GM21447 (cell line): ENCODE results near the gene DUOX2.

Experiments
- ATAC-seq: cut with Tn5 transposase; IDR thresholded peaks from one replicate; pipeline ENCODE4 v1.9.1; 2021; ENCODE audit not compliant: unreplicated experiment

DUOX2 gene

GRCh38 chr15:45114076-45114750 is at the start of gene DUOX2, which contains the start of gene DUOXA2:
DUOX2 (minus strand) TSS chr15:45114172; CDS start chr15:45113411, 761 bp downstream.
DUOXA2 (plus strand) TSS chr15:45114326; CDS start chr15:45114606, 280 bp downstream.
- no peak for ATAC-seq

GRCh38 chr15:45163508-45163856 is 49.5 kb upstream of the DUOX2 start:
- ATAC-seq, result no peak

DNA sequence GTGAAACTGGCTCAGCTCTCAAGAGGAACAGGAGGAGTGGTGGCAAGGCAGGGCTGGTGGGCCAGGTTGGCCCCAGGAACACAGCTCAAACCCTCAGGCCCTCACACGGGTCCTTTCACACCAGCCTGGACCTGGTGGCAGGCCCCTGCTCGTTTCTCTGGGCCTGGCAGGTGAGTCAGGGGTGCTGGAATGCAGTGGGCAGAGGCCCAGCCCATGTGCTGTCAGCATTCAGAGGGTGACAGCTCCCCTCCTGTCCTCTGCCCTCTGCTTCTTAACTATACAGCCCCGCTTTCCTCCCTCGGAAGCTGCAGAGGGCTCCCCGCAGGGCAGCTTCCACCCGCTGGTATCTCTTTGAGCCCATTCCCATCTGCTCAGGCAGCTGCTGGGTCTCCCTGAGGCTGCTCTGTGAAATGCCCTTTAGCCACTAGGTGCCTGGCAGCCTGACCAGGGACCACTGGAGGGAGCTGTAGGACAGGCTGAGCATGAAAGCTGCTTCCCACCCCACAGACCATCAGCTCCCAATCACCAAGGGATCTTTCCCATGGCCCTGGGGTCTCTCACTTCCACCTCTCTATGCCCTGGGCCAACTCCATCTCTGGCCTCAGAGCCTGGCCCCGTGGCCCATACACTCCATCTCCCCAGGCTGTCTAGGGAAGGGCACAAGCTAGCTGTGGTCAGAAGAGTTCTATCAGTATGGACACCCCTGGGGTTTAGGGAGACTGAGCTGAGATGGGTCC is 49.0 kb upstream of the DUOX2 start:
- ATAC-seq, result no peak

DNA sequence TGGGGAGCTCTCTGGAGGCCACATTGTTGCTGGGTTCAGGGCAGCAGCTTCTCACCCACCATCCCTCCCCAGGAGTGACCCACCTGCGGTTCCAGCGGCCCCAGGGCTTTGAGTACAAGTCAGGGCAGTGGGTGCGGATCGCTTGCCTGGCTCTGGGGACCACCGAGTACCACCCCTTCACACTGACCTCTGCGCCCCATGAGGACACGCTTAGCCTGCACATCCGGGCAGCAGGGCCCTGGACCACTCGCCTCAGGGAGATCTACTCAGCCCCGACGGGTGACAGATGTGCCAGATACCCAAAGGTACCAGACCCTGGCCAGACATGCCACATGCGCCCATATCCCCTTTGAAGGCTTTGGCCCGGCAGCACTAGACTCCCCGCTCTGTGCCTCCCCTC is 47.7 kb upstream of the DUOX2 start:
- no peak for ATAC-seq

DNA sequence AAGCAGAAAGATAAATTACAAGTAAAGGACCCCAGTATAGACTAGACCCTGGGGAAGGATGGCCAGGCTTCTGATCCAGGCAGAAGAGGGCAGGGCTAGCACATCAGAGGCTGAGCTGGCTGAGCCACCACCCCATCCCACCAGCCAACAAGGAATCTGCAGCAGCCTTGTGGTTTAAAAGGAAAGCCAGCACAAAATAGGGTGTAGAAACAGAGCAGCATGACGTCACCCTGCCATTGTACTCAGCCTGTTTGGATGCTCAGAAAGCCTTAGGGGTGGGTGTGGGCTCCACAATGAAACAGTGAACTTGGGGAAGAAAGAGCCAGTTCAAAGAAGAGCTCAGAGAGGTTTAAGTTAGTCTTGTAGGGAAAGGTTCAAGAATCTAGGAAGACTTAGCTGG is 44.0 kb upstream of the DUOX2 start:
- ATAC-seq, result no peak

GRCh38 chr15:45156744-45157455 is 42.9 kb upstream of the DUOX2 start:
- no peak for ATAC-seq

DNA sequence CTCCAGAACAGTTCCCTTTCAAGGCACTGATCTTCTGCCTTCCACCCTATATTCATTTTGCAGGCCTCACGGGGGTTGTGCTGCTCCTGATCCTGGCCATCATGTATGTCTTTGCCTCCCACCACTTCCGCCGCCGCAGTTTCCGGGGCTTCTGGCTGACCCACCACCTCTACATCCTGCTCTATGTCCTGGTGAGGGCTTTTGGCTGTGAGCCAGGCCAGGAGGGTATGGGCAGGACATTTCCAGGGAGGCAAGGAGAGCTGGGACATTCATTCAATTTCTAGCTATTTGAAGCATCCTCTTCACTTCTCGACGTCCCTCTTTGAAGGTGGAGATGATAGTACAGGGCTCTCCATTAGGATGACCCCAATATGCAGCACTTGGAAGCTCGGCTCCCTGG is 41.8 kb upstream of the DUOX2 start:
- ATAC-seq, result no peak

DNA sequence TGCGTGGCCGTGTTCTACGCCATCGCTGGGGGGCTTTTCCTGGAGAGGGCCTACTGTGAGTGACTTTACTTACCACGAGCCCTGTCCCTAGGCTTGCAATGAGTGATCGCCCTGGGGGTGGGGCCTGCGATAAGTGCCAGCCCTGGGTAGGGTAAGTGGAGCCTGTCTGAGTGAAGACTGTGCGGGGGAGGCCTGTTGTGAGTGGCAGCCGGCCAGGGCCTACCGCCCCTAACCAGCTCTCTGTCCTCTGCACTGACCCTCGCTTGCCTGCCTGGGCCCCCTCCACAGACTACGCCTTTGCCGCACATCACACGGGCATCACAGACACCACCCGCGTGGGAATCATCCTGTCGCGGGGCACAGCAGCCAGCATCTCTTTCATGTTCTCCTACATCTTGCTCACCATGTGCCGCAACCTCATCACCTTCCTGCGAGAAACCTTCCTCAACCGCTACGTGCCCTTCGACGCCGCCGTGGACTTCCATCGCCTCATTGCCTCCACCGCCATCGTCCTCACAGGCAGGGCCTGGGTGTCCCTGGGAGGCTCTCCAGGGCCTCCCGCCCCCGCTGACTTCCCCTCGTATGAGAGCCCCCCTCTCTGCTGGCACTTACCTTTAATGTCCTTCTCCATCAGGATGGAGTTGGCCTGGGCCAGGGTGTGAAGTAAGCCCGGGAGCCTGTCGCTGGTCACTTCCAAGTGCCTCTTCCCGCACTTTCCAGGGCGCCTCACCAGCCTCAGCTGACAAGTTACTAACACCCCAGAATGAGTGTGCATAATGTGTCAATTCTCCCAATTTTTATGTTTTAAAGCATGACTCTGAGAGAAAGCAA is 38.2 kb upstream of the DUOX2 start:
- ATAC-seq, result no peak

GRCh38 chr15:45150997-45151396 is 37.0 kb upstream of the DUOX2 start:
- no peak for ATAC-seq

GRCh38 chr15:45150481-45150880 is 36.5 kb upstream of the DUOX2 start:
- no peak for ATAC-seq

DNA sequence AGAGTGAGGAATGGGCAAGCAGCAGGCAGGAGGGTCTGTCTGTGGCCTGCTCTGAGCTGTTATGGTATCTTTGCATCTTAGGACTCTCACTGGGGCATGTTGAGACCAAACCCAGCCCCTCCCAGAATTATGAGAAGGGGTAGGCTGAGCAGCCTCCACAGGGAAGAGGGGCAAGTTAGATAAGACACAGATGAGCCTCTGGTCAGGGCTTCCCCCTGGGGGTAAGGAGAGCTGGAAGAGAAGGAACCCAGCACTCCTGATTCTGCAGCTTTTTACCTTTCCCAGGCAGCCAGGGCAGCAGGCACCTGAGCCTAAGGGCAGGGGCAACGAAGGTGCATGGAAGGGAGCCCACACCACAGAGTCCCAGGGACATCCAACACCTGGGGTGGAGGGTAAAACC is 35.1 kb upstream of the DUOX2 start:
- ATAC-seq, result no peak

DNA sequence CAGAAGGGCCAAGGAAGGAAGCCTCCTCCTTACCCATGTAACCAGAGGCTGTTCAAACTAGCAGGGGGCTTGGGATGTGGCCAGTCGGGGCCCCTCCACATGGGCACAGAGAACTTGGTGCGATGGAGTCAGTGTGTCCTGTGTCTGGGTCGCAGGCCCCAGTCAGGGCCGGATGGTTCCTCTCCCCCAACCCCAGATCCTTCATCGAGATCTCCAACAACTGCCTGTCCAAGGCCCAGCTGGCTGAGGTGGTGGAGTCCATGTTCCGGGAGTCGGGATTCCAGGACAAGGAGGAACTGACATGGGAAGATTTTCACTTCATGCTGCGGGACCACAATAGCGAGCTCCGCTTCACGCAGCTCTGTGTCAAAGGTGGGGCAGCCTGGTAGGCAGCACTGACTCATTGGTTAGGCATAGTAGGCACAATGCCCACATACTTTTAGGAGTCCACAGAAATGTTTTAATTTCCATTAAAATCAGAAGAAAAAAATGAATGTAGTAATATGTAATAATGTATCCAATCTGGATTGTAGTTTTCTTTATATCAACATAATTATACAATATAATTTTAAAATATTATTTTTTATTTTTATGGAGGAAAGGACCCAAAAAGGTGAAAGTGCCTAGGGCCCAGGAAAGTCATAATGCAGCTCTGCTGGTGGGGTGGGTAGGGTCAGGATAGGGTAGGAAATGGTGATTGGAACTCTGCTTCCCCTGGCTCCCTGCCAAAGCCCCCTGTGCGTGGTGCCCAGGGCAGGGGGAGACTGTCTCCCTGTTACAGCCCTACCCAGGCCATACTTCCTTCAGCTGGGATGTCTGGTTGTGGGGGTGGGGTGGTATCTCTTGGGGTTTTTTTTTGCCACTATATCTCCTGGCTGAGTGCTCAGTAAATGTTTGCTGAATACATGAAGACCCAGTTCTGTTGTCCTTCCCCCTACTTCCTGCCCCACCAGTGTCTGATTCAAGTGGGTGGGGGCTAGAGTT is 34.4 kb upstream of the DUOX2 start:
- ATAC-seq, result no peak

- no peak for ATAC-seq
Observed at GRCh38 chr15:45147606-45148005, 33.6 kb upstream of the DUOX2 start.

GRCh38 chr15:45146405-45146804 is 32.4 kb upstream of the DUOX2 start:
- no peak for ATAC-seq

DNA sequence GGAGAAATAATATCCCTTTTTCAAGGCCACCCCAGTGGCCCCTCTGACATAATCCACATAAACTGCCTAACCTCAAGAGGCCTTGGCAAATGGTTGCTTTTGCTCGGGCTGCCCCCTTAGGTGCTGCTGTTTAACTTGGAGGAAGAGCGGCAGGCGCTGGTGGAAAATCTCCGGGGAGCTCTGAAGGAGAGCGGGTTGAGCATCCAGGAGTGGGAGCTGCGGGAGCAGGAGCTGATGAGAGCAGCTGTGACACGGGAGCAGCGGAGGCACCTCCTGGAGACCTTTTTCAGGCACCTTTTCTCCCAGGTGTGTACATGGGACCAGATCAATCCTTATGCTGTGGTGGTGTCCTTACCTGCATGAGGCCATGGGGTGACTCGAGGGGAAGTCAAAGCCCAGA is 30.8 kb upstream of the DUOX2 start:
- ATAC-seq, result no peak

GRCh38 chr15:45143946-45144345 is 30.0 kb upstream of the DUOX2 start:
- ATAC-seq, result no peak

DNA sequence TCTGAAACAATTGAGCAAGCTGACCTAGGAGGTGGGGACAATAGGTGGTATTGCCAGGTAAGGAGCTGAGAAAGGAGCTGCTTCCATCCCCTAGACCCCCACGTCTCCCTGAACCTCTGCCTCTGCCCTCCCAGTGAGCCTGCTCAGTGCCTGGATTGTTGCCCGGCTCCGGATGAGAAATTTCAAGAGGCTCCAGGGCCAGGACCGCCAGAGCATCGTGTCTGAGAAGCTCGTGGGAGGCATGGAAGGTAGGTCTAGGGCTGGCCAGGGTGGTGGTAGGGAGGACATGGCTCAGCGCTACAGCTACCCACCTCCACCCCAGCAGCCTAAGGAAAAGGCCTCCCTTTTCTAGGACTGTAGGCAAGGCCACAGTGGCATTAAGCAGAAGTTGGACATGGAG is 29.1 kb upstream of the DUOX2 start:
- no peak for ATAC-seq

DNA sequence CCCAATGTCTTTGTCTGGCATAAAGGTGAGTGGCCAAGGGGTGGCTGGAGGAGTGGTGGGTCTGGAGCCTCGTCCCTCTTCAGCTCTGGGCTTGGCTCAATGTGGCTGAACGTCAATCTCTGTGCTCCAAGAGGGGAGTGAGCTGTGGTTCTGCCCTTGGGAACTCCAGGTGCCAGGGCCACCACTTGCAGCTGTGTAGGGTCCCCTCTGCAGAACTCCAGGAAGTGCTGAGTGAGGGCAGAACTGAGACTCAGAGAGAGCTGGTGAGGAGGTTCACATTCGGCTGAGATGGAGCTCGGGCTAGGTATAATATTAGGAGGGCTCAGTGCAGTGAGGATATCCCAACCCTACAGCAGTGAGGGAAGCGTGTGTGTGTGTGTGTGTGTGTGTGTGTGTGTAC is 27.4 kb upstream of the DUOX2 start:
- no peak for ATAC-seq

DNA sequence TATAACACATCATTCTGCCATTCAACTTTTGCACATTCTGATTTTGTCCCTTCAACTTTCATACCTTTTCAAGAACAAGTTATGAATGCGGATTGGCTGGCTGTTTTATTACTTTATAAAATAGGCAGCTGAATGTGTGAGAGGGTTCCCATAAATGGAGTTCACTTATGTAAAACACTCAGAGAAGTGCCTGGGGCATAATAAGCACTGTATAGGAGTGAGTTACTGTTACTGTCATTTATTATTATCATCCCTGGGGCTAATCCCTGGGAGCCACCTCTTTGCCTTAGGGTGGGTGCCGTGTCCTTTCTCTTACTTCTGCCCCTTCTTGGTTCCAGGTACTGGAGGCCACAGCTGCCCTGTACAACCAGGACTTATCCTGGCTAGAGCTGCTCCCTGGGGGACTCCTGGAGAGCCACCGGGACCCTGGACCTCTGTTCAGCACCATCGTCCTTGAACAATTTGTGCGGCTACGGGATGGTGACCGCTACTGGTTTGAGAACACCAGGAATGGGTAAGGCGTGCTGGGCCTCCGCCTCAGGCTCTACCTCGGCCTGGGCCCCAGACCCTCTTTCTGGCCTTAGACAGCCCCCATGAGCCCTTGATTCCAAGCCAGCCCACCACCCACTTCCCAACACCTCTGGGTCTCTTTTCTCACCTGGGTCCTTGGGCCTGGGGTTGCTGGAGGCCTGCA is 26.7 kb upstream of the DUOX2 start:
- no peak for ATAC-seq
